GM23248 (cell line): ENCODE results near the gene HAPLN1. TPM values are rescaled to one million over a fixed set of nuclear protein-coding genes. Genes with fewer than 3 reads are reported as not detected.

Experiments used
- DNase-seq: peaks from one replicate; pipeline ENCODE4 v3.0.0-alpha.2; 2015
- H2AFZ ChIP-seq: fragments of 200-600 bp; sonication (generic); 2 replicates; pipeline ENCODE4 v1.6.1; 2016; ENCODE audit warnings: antibody characterized with exemption
- H3F3A ChIP-seq: fragments of 200-600 bp; sonication (generic); 2 replicates; pipeline ENCODE4 v1.6.1; 2016; ENCODE audit warnings: mild to moderate bottlenecking, antibody characterized with exemption, mixed run types; ENCODE audit not compliant: insufficient read depth
- H3K27ac ChIP-seq: fragments of 200-600 bp; sonication (generic); 2 replicates; pipeline ENCODE4 v1.5.1; 2016; ENCODE audit warnings: mild to moderate bottlenecking
- H3K27me3 ChIP-seq: fragments of 200-600 bp; sonication (generic); replicated peaks from 2 replicates; pipeline ENCODE4 v1.6.1; 2016; ENCODE audit warnings: mild to moderate bottlenecking; ENCODE audit not compliant: insufficient read depth
- H3K36me3 ChIP-seq: fragments of 200-600 bp; sonication (generic); 2 replicates; pipeline ENCODE4 v1.6.1; 2016; ENCODE audit warnings: low read depth, mild to moderate bottlenecking
- H3K4me1 ChIP-seq: fragments of 200-600 bp; sonication (generic); 2 replicates; pipeline ENCODE4 v1.6.1; 2016; ENCODE audit warnings: mild to moderate bottlenecking; ENCODE audit not compliant: insufficient read depth
- H3K4me2 ChIP-seq: fragments of 200-600 bp; sonication (generic); one replicate; pipeline ENCODE4 v1.6.1; 2016; ENCODE audit warnings: mild to moderate bottlenecking; ENCODE audit not compliant: unreplicated experiment
- H3K4me3 ChIP-seq: fragments of 200-600 bp; sonication (generic); 2 replicates; pipeline ENCODE4 v1.5.1; 2016; ENCODE audit warnings: mild to moderate bottlenecking
- H3K79me2 ChIP-seq: fragments of 200-600 bp; sonication (generic); 2 replicates; pipeline ENCODE4 v1.6.1; 2016; ENCODE audit warnings: mild to moderate bottlenecking; ENCODE audit not compliant: insufficient read depth
- H3K9ac ChIP-seq: fragments of 200-600 bp; sonication (generic); 2 replicates; pipeline ENCODE4 v1.6.1; 2016; ENCODE audit warnings: mild to moderate bottlenecking
- H3K9me2 ChIP-seq: fragments of 200-600 bp; sonication (generic); 2 replicates; pipeline ENCODE4 v1.6.1; 2016; ENCODE audit warnings: mixed run types, mild to moderate bottlenecking, moderate library complexity; ENCODE audit not compliant: insufficient read depth
- H3K9me3 ChIP-seq: fragments of 200-600 bp; sonication (generic); one replicate; pipeline ENCODE4 v1.6.1; 2017; ENCODE audit warnings: low read depth
- H4K20me1 ChIP-seq: fragments of 200-600 bp; sonication (generic); 2 replicates; pipeline ENCODE4 v1.6.0; 2016; ENCODE audit not compliant: insufficient read depth
- EZH2 ChIP-seq: fragments of 200-600 bp; sonication (generic); IDR thresholded peaks from 2 replicates; pipeline ENCODE4 v1.6.1; 2018; ENCODE audit warnings: antibody characterized with exemption, mild to moderate bottlenecking; ENCODE audit not compliant: insufficient read depth, poor library complexity, severe bottlenecking
- EZH2phosphoT487 ChIP-seq: fragments of 200-600 bp; sonication (generic); IDR thresholded peaks from 2 replicates; pipeline ENCODE4 v1.6.1; 2018; ENCODE audit warnings: antibody characterized with exemption, moderate library complexity, mild to moderate bottlenecking, low read depth; ENCODE audit not compliant: insufficient read depth
- WGBS, 2 experiments: methylation state at CpG; one replicate each; pipeline ENCODE4 v1.1.6; 2015 to 2017; ENCODE audit warnings: low lambda C conversion rate in 2 of 2, low coverage in 1 of 2; ENCODE audit errors: missing lambda C conversion rate in 2 of 2; 5-methylcytosine and 5-hydroxymethylcytosine counted together
- in situ Hi-C: fragments of 300-500 bp; cut with MboI; formaldehyde crosslinking; loops from 2 replicates; pipeline ENCODE4 v1.15.0; 2020
- polyA plus RNA-seq: library from polyadenylated mRNA; unstranded; fragments of >200 nt; fragmentation: Nextera tagmentation; extraction: Ambion mirVana; gene quantifications from 2 replicates; pipeline ENCODE4 v1.2.1, GENCODE V29; 2016
- total RNA-seq: library from RNA; depleted of rRNA; stranded (reverse); fragments of >200 nt; shearing (Covaris generic); gene quantifications from 2 replicates; pipeline ENCODE4 v1.2.3, GENCODE V29; 2014

Gene HAPLN1
- total and polyA plus RNA-seq, 2 experiments from 2014 or later: 49.7 to 77.6 TPM

- H2AFZ ChIP-seq: no peak overlapping the region
- no peak overlapping the region for H3K27ac ChIP-seq
- H4K20me1 ChIP-seq: no peaks in the 10 kb centered on the region
- no peak for TF ChIP-seq EZH2phosphoT487
- no peak for TF ChIP-seq EZH2
- no peaks in the 10 kb centered on the region for H3K79me2 ChIP-seq
- no peak overlapping the region for H3K4me3 ChIP-seq
- H3K9me3 ChIP-seq: no peaks in the 10 kb centered on the region
- H3K9me2 ChIP-seq: no peaks in the 10 kb centered on the region
- DNase-seq: no peak
- no peaks in the 10 kb centered on the region for H3K27me3 ChIP-seq
- no peaks in the 10 kb centered on the region for H3F3A ChIP-seq
- no peaks in the 10 kb centered on the region for H3K36me3 ChIP-seq
- H3K4me1 ChIP-seq: no peaks in the 10 kb centered on the region
- in situ Hi-C loops: no loop called here
- no peak overlapping the region for H3K9ac ChIP-seq
- H3K4me2 ChIP-seq: no peak overlapping the region
Observed at GRCh38 chr5:83665631-83666030, 55.0 kb downstream of the HAPLN1 start.

DNA sequence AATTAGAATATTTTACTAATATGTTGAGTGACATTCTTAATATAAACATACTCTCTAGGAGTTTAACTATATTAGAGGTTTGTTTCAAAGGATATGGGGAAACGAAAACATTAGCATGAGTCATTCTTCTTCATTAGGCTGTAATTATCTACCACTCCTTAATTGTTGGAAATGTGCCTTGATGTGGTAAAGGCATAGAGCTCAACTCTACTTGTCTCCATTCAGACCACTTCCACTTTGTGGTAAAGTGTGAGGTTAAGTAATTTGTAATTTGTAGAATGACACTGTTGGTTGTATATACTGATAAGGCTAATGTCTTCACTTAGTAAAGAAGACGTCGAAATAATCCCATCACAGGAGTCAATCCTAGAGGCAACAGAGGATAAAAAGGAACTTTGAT lies 58.1 kb downstream of the HAPLN1 start:
- in situ Hi-C loops: no loop called here
- Histone ChIP-seq H3K9me3 (no peaks in the 10 kb centered on the region), H3K4me3 (no peak overlapping the region), H3K9ac (no peak overlapping the region), H3K36me3 (no peaks in the 10 kb centered on the region), H3K4me1 (no peaks in the 10 kb centered on the region), H3K4me2 (no peak overlapping the region), H3F3A (no peaks in the 10 kb centered on the region), H3K9me2 (no peaks in the 10 kb centered on the region), H3K79me2 (no peaks in the 10 kb centered on the region), H2AFZ (no peak overlapping the region), H4K20me1 (no peaks in the 10 kb centered on the region), H3K27ac (no peak overlapping the region), H3K27me3 (no peaks in the 10 kb centered on the region)
- DNase-seq: no peak
- WGBS, 2 experiments: 55 to 63% methylated on average over 3 of the region's 3 CpGs
- TF ChIP-seq EZH2phosphoT487: no peak

DNA sequence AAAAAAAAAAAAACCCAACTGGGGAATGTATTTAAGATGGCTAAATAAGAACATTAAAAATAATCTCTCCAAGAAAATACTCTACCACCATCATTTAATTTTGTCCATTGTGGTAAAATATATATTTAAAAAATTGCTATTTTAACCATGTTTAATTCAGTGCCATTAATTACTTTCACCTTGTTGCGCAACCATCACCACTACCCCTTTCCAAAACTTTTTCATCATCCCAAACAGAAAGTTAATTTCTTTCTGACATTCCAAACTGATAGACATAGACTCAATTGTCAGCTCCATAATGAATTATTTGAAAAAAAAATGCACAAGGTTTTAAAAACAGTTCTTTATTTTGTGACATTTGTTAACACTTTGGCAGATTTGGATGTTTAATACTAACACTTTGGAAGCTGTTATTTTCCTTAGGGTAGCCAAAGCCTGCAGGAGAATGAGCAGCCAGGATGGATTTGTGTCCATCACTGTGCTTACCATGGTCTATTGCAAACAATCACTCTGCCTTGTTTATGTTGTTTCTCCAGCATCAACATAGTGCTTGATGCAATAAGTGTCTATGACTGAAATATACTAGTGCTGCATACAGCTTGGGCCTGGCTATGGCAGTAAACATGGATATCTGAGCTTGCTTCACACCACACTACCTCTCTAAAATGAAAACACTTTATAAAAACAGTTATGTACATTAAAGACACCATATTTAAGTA lies 62.7 kb downstream of the HAPLN1 start:
- no peak overlapping the region for H3K9ac ChIP-seq
- H3K27me3 ChIP-seq: no peaks in the 10 kb centered on the region
- H3K4me3 ChIP-seq: no peak overlapping the region
- no peaks in the 10 kb centered on the region for H3K9me3 ChIP-seq
- in situ Hi-C loops: no loop called here
- no peak overlapping the region for H2AFZ ChIP-seq
- DNase-seq: no peak
- H3F3A ChIP-seq: no peaks in the 10 kb centered on the region
- H3K4me2 ChIP-seq: no peak overlapping the region
- TF ChIP-seq EZH2phosphoT487 (no peak), EZH2 (no peak)
- H3K9me2 ChIP-seq: no peaks in the 10 kb centered on the region
- no peaks in the 10 kb centered on the region for H3K79me2 ChIP-seq
- H3K27ac ChIP-seq: no peak overlapping the region
- H4K20me1 ChIP-seq: no peaks in the 10 kb centered on the region
- no peaks in the 10 kb centered on the region for H3K4me1 ChIP-seq
- WGBS, 2 experiments: 46 to 55% methylated on average over 1 of the region's 1 CpG
- no peaks in the 10 kb centered on the region for H3K36me3 ChIP-seq

DNA sequence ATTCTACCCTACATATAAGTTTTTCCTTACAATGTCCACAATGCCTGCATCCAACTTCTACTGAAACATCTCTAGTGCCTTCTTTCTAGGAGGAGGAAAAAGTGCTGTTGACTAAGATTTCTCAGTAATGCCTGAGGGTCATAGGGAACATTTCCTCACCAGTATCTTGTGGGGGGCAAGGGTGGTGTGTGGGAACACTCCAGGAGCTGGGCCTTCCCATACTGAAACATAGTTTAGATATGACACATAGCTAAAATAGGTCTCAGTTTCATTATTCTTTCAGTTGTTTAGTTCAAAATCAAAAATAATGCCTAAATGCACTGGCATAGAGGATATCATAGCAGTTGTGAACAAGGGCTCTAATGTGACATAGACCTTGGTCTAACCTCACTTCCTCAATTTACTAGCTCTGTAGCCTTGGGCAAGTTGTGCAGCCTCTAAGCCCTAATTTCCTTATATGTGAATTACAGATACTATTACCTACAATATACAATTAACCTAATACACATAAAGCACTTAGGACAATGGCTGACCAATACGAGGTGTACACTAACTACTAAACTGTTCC lies 66.1 kb downstream of the HAPLN1 start:
- Histone ChIP-seq H3K4me1 (no peaks in the 10 kb centered on the region), H3K36me3 (no peaks in the 10 kb centered on the region), H3K9me3 (no peaks in the 10 kb centered on the region), H2AFZ (no peak overlapping the region), H3F3A (no peaks in the 10 kb centered on the region), H3K9ac (no peak overlapping the region), H3K79me2 (no peaks in the 10 kb centered on the region), H3K27me3 (no peaks in the 10 kb centered on the region), H4K20me1 (no peaks in the 10 kb centered on the region), H3K4me2 (no peak overlapping the region), H3K4me3 (no peak overlapping the region), H3K9me2 (no peaks in the 10 kb centered on the region), H3K27ac (no peak overlapping the region)
- peak; percentile 14 for DNase-seq
- in situ Hi-C loops: no loop called here
- TF ChIP-seq EZH2: no peak
- no peak for TF ChIP-seq EZH2phosphoT487
- 35% methylated on average over 1 of the region's 1 CpG for WGBS, 2 experiments

DNA sequence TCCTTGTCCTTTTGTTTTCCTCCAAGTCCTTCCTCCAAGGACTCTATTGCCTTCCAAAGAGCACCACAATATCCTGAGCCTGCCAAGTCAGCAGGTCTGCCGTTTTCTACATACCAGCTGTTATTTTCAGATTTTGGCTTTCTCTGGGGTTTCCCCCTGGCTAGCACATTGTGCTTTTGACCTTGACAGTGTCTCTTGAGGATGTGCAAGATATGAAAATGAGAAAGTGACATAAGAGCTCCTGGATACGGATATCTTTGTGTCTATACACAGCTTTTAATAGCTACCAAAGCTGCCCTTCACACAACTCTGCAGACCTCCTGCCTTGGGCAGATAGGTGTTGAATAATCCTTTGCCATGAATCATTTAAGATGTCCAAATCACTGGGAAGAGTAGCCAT lies 67.0 kb downstream of the HAPLN1 start:
- H3F3A ChIP-seq: no peaks in the 10 kb centered on the region
- no peak for DNase-seq
- no peak overlapping the region for H3K9ac ChIP-seq
- H3K4me1 ChIP-seq: no peaks in the 10 kb centered on the region
- H3K36me3 ChIP-seq: no peaks in the 10 kb centered on the region
- no peak overlapping the region for H3K4me2 ChIP-seq
- H4K20me1 ChIP-seq: no peaks in the 10 kb centered on the region
- 69 to 75% methylated on average over 2 of the region's 2 CpGs for WGBS, 2 experiments
- no peaks in the 10 kb centered on the region for H3K9me3 ChIP-seq
- no peak overlapping the region for H2AFZ ChIP-seq
- no peak overlapping the region for H3K4me3 ChIP-seq
- in situ Hi-C loops: no loop called here
- TF ChIP-seq EZH2phosphoT487 (no peak), EZH2 (no peak)
- H3K79me2 ChIP-seq: no peaks in the 10 kb centered on the region
- no peaks in the 10 kb centered on the region for H3K9me2 ChIP-seq
- H3K27ac ChIP-seq: no peak overlapping the region
- no peaks in the 10 kb centered on the region for H3K27me3 ChIP-seq
